Ascending aorta (tissue), 2 donors: ENCODE results near the gene RMND5A. TPM values are rescaled to one million over a fixed set of nuclear protein-coding genes. Genes with fewer than 3 reads are reported as not detected.
"Not testable (repeated sequence)": the region's sequence is repeated elsewhere in the genome, so short reads cannot be mapped to it uniquely, and the experiment has no call there.

Experiments used
- DNase-seq, 2 donors: peaks; one replicate each; pipeline ENCODE4 v3.0.0-alpha.2; 2019; ENCODE audit warnings: low spot score in 2 of 2
- H3K27ac ChIP-seq, 2 donors: fragments of 200-600 bp; sonication (generic); one replicate each; pipeline ENCODE4 v1.5.1; 2016 to 2017; ENCODE audit warnings: mild to moderate bottlenecking in 1 of 2
- H3K27me3 ChIP-seq: fragments of 200-600 bp; sonication (generic); one replicate; pipeline ENCODE4 v1.5.1; 2017
- H3K36me3 ChIP-seq, 2 donors: fragments of 200-600 bp; sonication (generic); one replicate each; pipeline ENCODE4 v1.5.1; 2016
- H3K4me1 ChIP-seq, 2 donors: fragments of 200-600 bp; sonication (generic); one replicate each; pipeline ENCODE4 v1.5.1; 2016 to 2017; ENCODE audit warnings: mild to moderate bottlenecking in 1 of 2
- H3K4me3 ChIP-seq, 2 donors: fragments of 200-600 bp; sonication (generic); one replicate each; pipeline ENCODE4 v1.5.1; 2016 to 2017; ENCODE audit warnings: mild to moderate bottlenecking in 1 of 2
- H3K9me3 ChIP-seq, 2 donors: fragments of 200-600 bp; sonication (generic); one replicate each; pipeline ENCODE4 v1.5.1; 2016
- intact Hi-C: fragments of 100-400 bp; cut with DNase I; formaldehyde crosslinking; loops from one replicate; pipeline ENCODE4 v1.15.1; 2023
- total RNA-seq: library from RNA; depleted of rRNA; stranded (reverse); fragments of >200 nt; gene quantifications from one replicate; pipeline ENCODE4 v1.1.0, GENCODE V29; 2016
- TF ChIP-seq, protein P1 (sequence below), 3 experiments: fragments of 200-600 bp in 2 of 3; fragments of 450-650 bp in 1 of 3; sonication (generic) in 2 of 3; IDR thresholded peaks; one replicate each; pipeline ENCODE4 v1.5.1; 2016 to 2019; ENCODE audit warnings: antibody characterized with exemption in 3 of 3, mild to moderate bottlenecking in 1 of 3, moderate library complexity in 1 of 3

RMND5A gene
- total RNA-seq, 1 donor from 2014 or later = 17.7 TPM

GRCh38 chr2:86704459-86704971 lies 15.6 kb upstream of the RMND5A start:
- intact Hi-C loops = loop anchor here (5.0 kb wide), 1 partner anchor 82 kb away; the partner anchor contains the start of gene RNF103
- peaks cover 0 to 6% of the 10 kb centered on the region in 2 donors for H3K4me1 ChIP-seq
- TF ChIP-seq, protein P1, sequence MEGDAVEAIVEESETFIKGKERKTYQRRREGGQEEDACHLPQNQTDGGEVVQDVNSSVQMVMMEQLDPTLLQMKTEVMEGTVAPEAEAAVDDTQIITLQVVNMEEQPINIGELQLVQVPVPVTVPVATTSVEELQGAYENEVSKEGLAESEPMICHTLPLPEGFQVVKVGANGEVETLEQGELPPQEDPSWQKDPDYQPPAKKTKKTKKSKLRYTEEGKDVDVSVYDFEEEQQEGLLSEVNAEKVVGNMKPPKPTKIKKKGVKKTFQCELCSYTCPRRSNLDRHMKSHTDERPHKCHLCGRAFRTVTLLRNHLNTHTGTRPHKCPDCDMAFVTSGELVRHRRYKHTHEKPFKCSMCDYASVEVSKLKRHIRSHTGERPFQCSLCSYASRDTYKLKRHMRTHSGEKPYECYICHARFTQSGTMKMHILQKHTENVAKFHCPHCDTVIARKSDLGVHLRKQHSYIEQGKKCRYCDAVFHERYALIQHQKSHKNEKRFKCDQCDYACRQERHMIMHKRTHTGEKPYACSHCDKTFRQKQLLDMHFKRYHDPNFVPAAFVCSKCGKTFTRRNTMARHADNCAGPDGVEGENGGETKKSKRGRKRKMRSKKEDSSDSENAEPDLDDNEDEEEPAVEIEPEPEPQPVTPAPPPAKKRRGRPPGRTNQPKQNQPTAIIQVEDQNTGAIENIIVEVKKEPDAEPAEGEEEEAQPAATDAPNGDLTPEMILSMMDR (IDR thresholded peaks at IDR 0.05) = no peak
- H3K27me3 ChIP-seq = no peaks in the 10 kb centered on the region
- peak in 1 of 2 donors; percentile 63 for DNase-seq
- no peaks in the 10 kb centered on the region for H3K9me3 ChIP-seq
- H3K4me3 ChIP-seq = no peak overlapping the region
- peak overlapping the region; percentile 20 to 36 for H3K27ac ChIP-seq
- no peaks in the 10 kb centered on the region for H3K36me3 ChIP-seq

GRCh38 chr2:86706220-86706619 lies 13.9 kb upstream of the RMND5A start:
- TF ChIP-seq, protein P1 (IDR thresholded peaks at IDR 0.05) = no peak
- Histone ChIP-seq H3K4me1 (peaks cover 0 to 6% of the 10 kb centered on the region in 2 donors), H3K36me3 (no peaks in the 10 kb centered on the region), H3K27me3 (no peaks in the 10 kb centered on the region), H3K4me3 (no peak overlapping the region), H3K27ac (no peak overlapping the region), H3K9me3 (no peaks in the 10 kb centered on the region)
- intact Hi-C loops = no loop called here
- DNase-seq = no peak

- Histone ChIP-seq H3K36me3 (no peaks in the 10 kb centered on the region), H3K4me1 (peaks cover 0 to 6% of the 10 kb centered on the region in 2 donors), H3K4me3 (no peak overlapping the region), H3K27me3 (no peaks in the 10 kb centered on the region), H3K9me3 (no peaks in the 10 kb centered on the region), H3K27ac (no peak overlapping the region)
- TF ChIP-seq, protein P1 (IDR thresholded peaks at IDR 0.05) = no peak
- intact Hi-C loops = no loop called here
- no peak for DNase-seq
Observed at GRCh38 chr2:86706935-86707334, 13.2 kb upstream of the RMND5A start.

GRCh38 chr2:86708126-86708525 lies 12.0 kb upstream of the RMND5A start:
- H3K27ac ChIP-seq, H3K9me3 ChIP-seq, H3K36me3 ChIP-seq, DNase-seq, H3K4me3 ChIP-seq, intact Hi-C loops, H3K27me3 ChIP-seq, H3K4me1 ChIP-seq: not testable (repeated sequence)

GRCh38 chr2:86714579-86715173 lies 5.4 kb upstream of the RMND5A start:
- intact Hi-C loops, H3K27ac ChIP-seq: not testable (repeated sequence)

GRCh38 chr2:86719263-86719636 lies 841 bp upstream of the RMND5A start:
- Histone ChIP-seq H3K4me3 (peak overlapping the region in 1 of 2 donors; percentile 88), H3K27ac (peak overlapping the region; percentile 83 to 86)
- H3K9me3 ChIP-seq, intact Hi-C loops, H3K36me3 ChIP-seq, H3K27me3 ChIP-seq, H3K4me1 ChIP-seq, DNase-seq: not testable (repeated sequence)

More at GRCh38 chr2:86714579-86715173, 5.4 kb upstream of the RMND5A start:
- not testable (repeated sequence) for H3K4me1 ChIP-seq, H3K36me3 ChIP-seq, DNase-seq, H3K4me3 ChIP-seq, H3K9me3 ChIP-seq, H3K27me3 ChIP-seq

DNA sequence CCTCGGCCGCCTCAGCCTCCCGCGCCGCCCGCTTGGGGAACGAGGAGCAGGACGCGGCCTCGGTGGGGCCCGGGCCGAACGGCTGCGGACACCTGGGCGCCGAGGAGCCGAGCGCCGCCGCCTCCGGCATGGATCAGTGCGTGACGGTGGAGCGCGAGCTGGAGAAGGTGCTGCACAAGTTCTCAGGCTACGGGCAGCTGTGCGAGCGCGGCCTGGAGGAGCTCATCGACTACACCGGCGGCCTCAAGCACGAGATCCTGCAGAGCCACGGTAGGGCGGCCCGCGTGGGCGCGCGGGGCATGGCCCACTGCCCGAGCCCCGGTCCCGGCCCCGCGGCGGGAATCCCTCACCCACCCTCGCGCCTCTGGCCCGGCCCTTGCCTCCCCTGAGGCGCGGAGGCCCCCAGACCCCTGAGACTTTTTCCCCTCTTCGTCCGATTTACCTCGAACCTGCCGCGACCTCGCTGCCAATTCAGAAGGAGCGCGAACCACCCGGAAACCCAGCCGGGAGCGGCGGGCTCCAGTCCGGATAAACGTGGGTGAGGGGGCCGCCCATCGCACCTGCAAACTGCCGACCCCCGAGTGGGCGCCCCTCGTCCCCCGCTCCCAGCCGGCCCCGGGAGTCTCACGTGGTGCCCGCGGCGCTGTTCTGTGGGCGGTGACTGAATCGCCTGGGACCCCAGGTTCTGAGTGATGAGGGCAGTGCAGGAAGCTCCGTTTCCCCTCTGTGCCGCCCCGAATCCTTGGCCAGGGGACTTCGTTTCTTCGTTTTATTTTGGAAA lies 639 bp downstream of the RMND5A start:
- H3K27me3 ChIP-seq, intact Hi-C loops, H3K9me3 ChIP-seq, H3K36me3 ChIP-seq, H3K4me1 ChIP-seq: not testable (repeated sequence)
- H3K4me3 ChIP-seq = peak overlapping the region; percentile 65 to 88
- peak in 1 of 2 donors; percentile 70 for DNase-seq
- H3K27ac ChIP-seq = peak overlapping the region; percentile 83 to 86

GRCh38 chr2:86725706-86726105 lies 5.6 kb downstream of the RMND5A start:
- H3K36me3 ChIP-seq, DNase-seq, H3K4me1 ChIP-seq, intact Hi-C loops, H3K27ac ChIP-seq, H3K27me3 ChIP-seq, H3K9me3 ChIP-seq, H3K4me3 ChIP-seq: not testable (repeated sequence)

- intact Hi-C loops, H3K27ac ChIP-seq, H3K4me3 ChIP-seq, H3K36me3 ChIP-seq, H3K27me3 ChIP-seq, H3K9me3 ChIP-seq, DNase-seq, H3K4me1 ChIP-seq: not testable (repeated sequence)
Observed at GRCh38 chr2:86732040-86732525, 12.0 kb downstream of the RMND5A start.

DNA sequence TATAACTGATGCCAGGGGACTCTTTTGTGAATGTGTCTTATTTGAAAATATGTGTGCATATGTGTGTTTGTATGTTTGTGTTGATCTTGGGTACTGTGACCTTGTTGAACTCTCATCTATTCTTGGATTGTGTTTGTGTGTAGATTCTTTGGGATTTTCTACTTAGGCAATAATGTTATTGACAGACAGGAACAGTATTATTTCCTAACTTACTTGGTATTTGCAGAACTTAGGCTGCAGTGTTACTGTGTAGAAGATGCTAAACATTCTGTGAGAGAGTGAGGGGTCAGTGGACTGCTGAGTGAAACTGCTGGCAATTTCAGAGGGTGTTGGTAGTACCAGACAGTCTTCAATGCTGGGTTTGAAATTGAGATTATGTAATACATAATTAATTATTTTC lies 12.7 kb downstream of the RMND5A start:
- H3K27ac ChIP-seq, H3K27me3 ChIP-seq, H3K4me3 ChIP-seq, DNase-seq, H3K9me3 ChIP-seq, H3K36me3 ChIP-seq, intact Hi-C loops, H3K4me1 ChIP-seq: not testable (repeated sequence)

DNA sequence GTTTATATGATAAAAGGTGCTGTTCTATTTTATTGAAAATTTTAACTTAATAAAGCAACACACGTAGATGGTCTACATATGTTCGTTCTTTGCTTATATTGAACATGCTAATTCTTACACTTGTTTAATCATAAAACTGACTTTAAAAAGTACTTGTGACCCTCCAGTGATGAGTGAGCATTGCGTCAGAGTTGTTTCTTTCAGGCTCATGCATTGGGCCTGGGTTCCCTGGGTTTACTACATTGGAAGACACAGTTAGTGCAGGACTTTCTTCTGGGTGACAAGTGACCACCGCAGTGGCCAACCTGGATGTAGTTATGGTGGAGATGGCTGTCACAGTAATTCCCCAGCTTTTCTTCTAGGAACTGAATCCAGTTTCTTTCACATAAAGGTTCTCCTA lies 13.4 kb downstream of the RMND5A start:
- H3K27ac ChIP-seq, H3K4me3 ChIP-seq, H3K27me3 ChIP-seq, H3K36me3 ChIP-seq, DNase-seq, H3K4me1 ChIP-seq, H3K9me3 ChIP-seq, intact Hi-C loops: not testable (repeated sequence)
